HEK293T (cell line): ENCODE results near the gene DDT.

ENCODE experiments used
- ARNT ChIP-seq: fragments of 450-650 bp; IDR thresholded peaks from 2 replicates; pipeline ENCODE4 v1.6.1; 2017; ENCODE audit warnings: mild to moderate bottlenecking
- BHLHE40 ChIP-seq: fragments of 450-650 bp; IDR thresholded peaks from 2 replicates; pipeline ENCODE4 v1.6.1; 2016; ENCODE audit warnings: mild to moderate bottlenecking, moderate library complexity, borderline replicate concordance
- CTBP1 ChIP-seq: fragments of 450-650 bp; IDR thresholded peaks from 2 replicates; pipeline ENCODE4 v1.6.1; 2016; ENCODE audit warnings: borderline replicate concordance
- FOXA1 ChIP-seq: fragments of 450-650 bp; IDR thresholded peaks from 2 replicates; pipeline ENCODE4 v1.6.1; 2016; ENCODE audit warnings: mild to moderate bottlenecking
- FOXK2 ChIP-seq: fragments of 450-650 bp; IDR thresholded peaks from 2 replicates; pipeline ENCODE4 v1.6.1; 2016; ENCODE audit warnings: mild to moderate bottlenecking
- FOXM1 ChIP-seq: fragments of 450-650 bp; IDR thresholded peaks from 2 replicates; pipeline ENCODE4 v1.6.1; 2017; ENCODE audit warnings: mild to moderate bottlenecking, borderline replicate concordance
- LEF1 ChIP-seq: fragments of 450-650 bp; IDR thresholded peaks from 2 replicates; pipeline ENCODE4 v1.6.1; 2017; ENCODE audit warnings: mild to moderate bottlenecking, borderline replicate concordance
- NFRKB ChIP-seq: fragments of 450-650 bp; IDR thresholded peaks from 2 replicates; pipeline ENCODE4 v1.6.1; 2016; ENCODE audit warnings: mild to moderate bottlenecking, moderate library complexity
- SP1 ChIP-seq: fragments of 450-650 bp; IDR thresholded peaks from 2 replicates; pipeline ENCODE4 v1.6.1; 2017
- ZNF384 ChIP-seq: fragments of 450-650 bp; IDR thresholded peaks from 2 replicates; pipeline ENCODE4 v1.6.1; 2016

DNA sequence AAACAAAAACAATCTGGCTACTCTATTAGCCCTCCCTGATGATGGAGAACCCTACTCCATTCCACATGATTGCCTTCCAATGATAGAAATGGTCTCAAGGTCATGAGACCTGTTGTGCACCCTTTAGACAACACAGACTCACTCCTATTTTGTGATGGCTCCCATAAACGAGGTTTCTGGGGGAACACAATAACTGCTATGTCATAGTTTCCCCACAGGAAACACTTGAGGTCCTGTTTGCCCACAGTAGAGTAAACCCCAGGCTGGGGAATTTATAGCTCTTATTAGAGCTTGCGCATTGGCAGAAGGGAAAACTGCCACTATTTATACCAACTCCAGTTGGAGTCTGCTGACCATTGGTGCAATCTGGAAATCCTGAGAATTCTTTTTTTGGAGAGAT lies 51.3 kb downstream of the DDT start:
- no peak for TF ChIP-seq FOXA1
- TF ChIP-seq NFRKB, result no peak
- TF ChIP-seq LEF1, result no peak
- no peak for TF ChIP-seq CTBP1
- no peak for TF ChIP-seq ZNF384
- no peak for TF ChIP-seq FOXK2
- TF ChIP-seq BHLHE40, result no peak
- TF ChIP-seq FOXM1, result no peak
- TF ChIP-seq SP1, result no peak
- no peak for TF ChIP-seq ARNT
